ENCODE results near the gene RFX1.

The RFX1 gene

DNA sequence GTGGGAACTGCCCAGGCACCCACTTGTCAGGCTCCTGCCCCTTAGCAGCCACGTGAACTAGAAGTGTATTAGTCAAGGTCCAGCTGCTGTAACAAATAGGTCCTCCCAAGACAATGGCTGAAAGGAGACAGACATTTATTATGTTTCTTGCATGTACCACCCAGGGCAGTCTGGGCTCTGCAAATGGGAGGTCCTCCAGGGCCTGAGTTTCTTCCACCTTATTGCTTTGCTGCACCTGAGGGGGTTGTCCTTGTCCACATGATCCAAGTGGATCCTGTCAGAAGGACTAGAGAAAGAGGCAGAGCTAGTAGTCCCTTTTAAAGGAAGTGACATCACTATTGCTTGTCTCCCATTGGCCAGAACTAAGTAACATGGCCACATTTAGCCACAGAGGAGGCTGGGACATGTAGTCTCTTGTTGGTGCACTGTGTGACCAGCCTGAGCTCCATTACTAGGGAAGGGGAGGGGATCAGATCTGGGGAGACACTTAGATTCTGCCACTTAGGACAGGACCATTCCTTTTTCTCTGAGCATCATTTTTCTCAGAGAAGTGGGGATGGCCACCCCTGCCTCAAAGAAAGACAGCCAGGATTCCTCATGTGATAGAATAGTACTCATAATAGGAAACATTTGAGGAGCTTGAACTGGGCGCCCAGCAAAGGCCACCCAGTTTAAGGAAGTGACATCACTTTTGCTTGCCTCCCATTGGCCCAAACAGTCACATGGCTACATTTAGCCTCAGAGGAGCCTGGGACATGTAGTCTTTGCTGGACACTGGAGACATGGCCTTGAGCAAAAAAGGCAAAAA is 85.0 kb downstream of the RFX1 start (continued):
- TF ChIP-seq, protein P1, sequence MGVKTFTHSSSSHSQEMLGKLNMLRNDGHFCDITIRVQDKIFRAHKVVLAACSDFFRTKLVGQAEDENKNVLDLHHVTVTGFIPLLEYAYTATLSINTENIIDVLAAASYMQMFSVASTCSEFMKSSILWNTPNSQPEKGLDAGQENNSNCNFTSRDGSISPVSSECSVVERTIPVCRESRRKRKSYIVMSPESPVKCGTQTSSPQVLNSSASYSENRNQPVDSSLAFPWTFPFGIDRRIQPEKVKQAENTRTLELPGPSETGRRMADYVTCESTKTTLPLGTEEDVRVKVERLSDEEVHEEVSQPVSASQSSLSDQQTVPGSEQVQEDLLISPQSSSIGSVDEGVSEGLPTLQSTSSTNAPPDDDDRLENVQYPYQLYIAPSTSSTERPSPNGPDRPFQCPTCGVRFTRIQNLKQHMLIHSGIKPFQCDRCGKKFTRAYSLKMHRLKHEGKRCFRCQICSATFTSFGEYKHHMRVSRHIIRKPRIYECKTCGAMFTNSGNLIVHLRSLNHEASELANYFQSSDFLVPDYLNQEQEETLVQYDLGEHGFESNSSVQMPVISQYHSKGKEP (tag by site-specific recombination; IDR thresholded peaks at IDR 0.05): no peak
- no peak for TF ChIP-seq ZNF776 (tag by site-specific recombination; IDR thresholded peaks at IDR 0.05; ENCODE audit: borderline replicate concordance)
- no peak for TF ChIP-seq ZNF785 (tag by site-specific recombination; IDR thresholded peaks at IDR 0.05)

GRCh38 chr19:13920524-13920923 is 85.6 kb downstream of the RFX1 start:
- TF ChIP-seq GLIS1 (tag by site-specific recombination; IDR thresholded peaks at IDR 0.05): no peak
- no peak for TF ChIP-seq ZNF426 (tag by site-specific recombination; IDR thresholded peaks at IDR 0.05)
- TF ChIP-seq ZBTB7A (tag by site-specific recombination; IDR thresholded peaks at IDR 0.05; ENCODE audit: low read depth): no peak
- no peak for TF ChIP-seq ZNF792 (tag by site-specific recombination; IDR thresholded peaks at IDR 0.05)
- TF ChIP-seq KLF9 (tag by site-specific recombination; IDR thresholded peaks at IDR 0.05; ENCODE audit: low read depth): no peak
- no peak for TF ChIP-seq SP7 (tag by site-specific recombination; IDR thresholded peaks at IDR 0.05)
- no peak for TF ChIP-seq RBAK (tag by site-specific recombination; IDR thresholded peaks at IDR 0.05)
- TF ChIP-seq ZBTB1 (tag by site-specific recombination; IDR thresholded peaks at IDR 0.05): no peak
- no peak for TF ChIP-seq ZNF596 (tag by site-specific recombination; IDR thresholded peaks at IDR 0.05)
- no peak for TF ChIP-seq ZNF639 (tag by site-specific recombination; IDR thresholded peaks at IDR 0.05)
- no peak for TF ChIP-seq ZNF302 (tag by site-specific recombination; IDR thresholded peaks at IDR 0.05; ENCODE audit: low read depth)
- no peak for TF ChIP-seq ZNF48 (tag by site-specific recombination; IDR thresholded peaks at IDR 0.05)
- no peak for TF ChIP-seq PATZ1 (tag by site-specific recombination; IDR thresholded peaks at IDR 0.05)
- TF ChIP-seq ZSCAN23 (tag by site-specific recombination; IDR thresholded peaks at IDR 0.05): no peak
- no peak for TF ChIP-seq INSM2 (tag by site-specific recombination; IDR thresholded peaks at IDR 0.05)
- TF ChIP-seq ZNF138 (tag by site-specific recombination; IDR thresholded peaks at IDR 0.05; ENCODE audit: borderline replicate concordance): no peak
- no peak for TF ChIP-seq ZNF701 (tag by site-specific recombination; IDR thresholded peaks at IDR 0.05)
- TF ChIP-seq ZNF571 (tag by site-specific recombination; IDR thresholded peaks at IDR 0.05): no peak
- H3K36me3 ChIP-seq (ENCODE audit: control insufficient read depth in 2 of 2, insufficient read depth in 1 of 2, low read length in 2 of 2): peaks cover 57 to 87% of the 10 kb centered on the region in 2 experiments
- POLR2A ChIA-PET: interaction anchor here (1.1 to 1.7 kb wide), 2 partner anchors 11 to 86 kb away, joined by 6 to 7 read pairs; partner anchors contain the start of gene RFX1
- H3K27ac ChIP-seq (ENCODE audit: extremely low read depth, low read depth, low read length): no peak overlapping the region
- H3K4me3 ChIP-seq (ENCODE audit: low read depth, low read length): no peak overlapping the region
- CTCF ChIA-PET: interaction anchor here (0.6 to 1.2 kb wide), 2 partner anchors 9 to 585 kb away, joined by 3 to 4 read pairs; no protein-coding TSS in a partner anchor
- no peaks in the 10 kb centered on the region for H3K4me1 ChIP-seq (ENCODE audit: control insufficient read depth, insufficient read depth, low read length)
- H3K9me3 ChIP-seq (ENCODE audit: control insufficient read depth, insufficient read depth, low read depth, low read length): no peaks in the 10 kb centered on the region
